PC-9 (cell line): Measurements from ENCODE around the gene ABTB2. TPM values are rescaled to one million over a fixed set of nuclear protein-coding genes. Genes with fewer than 3 reads are reported as not detected.
A peak's percentile ranks its signal among the peaks of the same experiment; 100 is the strongest.

Source experiments
- BruUV-seq: library from RNA; stranded (reverse); fragments of 400-500 nt; replicated peaks from 2 replicates; lab custom pipeline; 2021; lab: Mats Ljungman, UMichigan
- CTCF ChIA-PET: fragments of 300-600 bp; sonication (Branson Sonifier 250); formaldehyde crosslinking; loops from one replicate; lab custom pipeline; 2022; ENCODE audit warnings: antibody characterized with exemption; lab: Charles Lee
- POLR2A ChIA-PET: fragments of 300-600 bp; sonication (Branson Sonifier 250); formaldehyde crosslinking; loops from one replicate; lab custom pipeline; 2022; ENCODE audit warnings: antibody characterized with exemption; ENCODE audit not compliant: unreplicated experiment; lab: Charles Lee
- DNase-seq, 2 experiments: peaks; one replicate each; pipeline versions ENCODE4 v3.0.0 to v3.0.0-alpha.2; 2015 to 2022; ENCODE audit warnings: mixed read lengths in 1 of 2
- H2AFZ ChIP-seq: fragments of 200-600 bp; sonication (generic); 2 replicates; pipeline ENCODE4 v1.8.1; 2017; ENCODE audit warnings: antibody characterized with exemption
- H3F3A ChIP-seq: fragments of 200-600 bp; sonication (generic); 2 replicates; pipeline ENCODE4 v1.8.1; 2017; ENCODE audit warnings: antibody characterized with exemption, mild to moderate bottlenecking, low read depth; ENCODE audit not compliant: insufficient read depth
- H3K27ac ChIP-seq: fragments of 200-600 bp; sonication (generic); 2 replicates; pipeline ENCODE4 v1.6.1; 2016; ENCODE audit warnings: mixed run types
- H3K27me3 ChIP-seq: fragments of 200-600 bp; sonication (generic); 2 replicates; pipeline ENCODE4 v1.6.1; 2016; ENCODE audit warnings: low read depth, mixed run types; ENCODE audit not compliant: insufficient read depth
- H3K36me3 ChIP-seq: fragments of 200-600 bp; sonication (generic); 2 replicates; pipeline ENCODE4 v1.6.1; 2016; ENCODE audit warnings: low read depth, mixed run types
- H3K4me1 ChIP-seq: fragments of 200-600 bp; sonication (generic); replicated peaks from 2 replicates; pipeline ENCODE4 v1.6.1; 2016; ENCODE audit warnings: mixed run types; ENCODE audit not compliant: insufficient read depth
- H3K4me2 ChIP-seq: fragments of 200-600 bp; sonication (generic); 2 replicates; pipeline ENCODE4 v1.6.1; 2017; ENCODE audit warnings: mixed run types
- H3K4me3 ChIP-seq: fragments of 200-600 bp; sonication (generic); 2 replicates; pipeline ENCODE4 v1.6.1; 2016; ENCODE audit warnings: mixed run types
- H3K79me2 ChIP-seq: fragments of 200-600 bp; sonication (generic); 2 replicates; pipeline ENCODE4 v1.6.1; 2017; ENCODE audit warnings: low read depth, mixed run types
- H3K9me2 ChIP-seq: fragments of 200-600 bp; sonication (generic); 2 replicates; pipeline ENCODE4 v1.8.1; 2017; ENCODE audit warnings: mild to moderate bottlenecking; ENCODE audit not compliant: insufficient read depth
- H3K9me3 ChIP-seq: fragments of 200-600 bp; sonication (generic); 2 replicates; pipeline ENCODE4 v1.8.1; 2016; ENCODE audit warnings: low read depth; ENCODE audit not compliant: insufficient read depth
- H4K20me1 ChIP-seq: fragments of 200-600 bp; sonication (generic); 2 replicates; pipeline ENCODE4 v1.8.1; 2017; ENCODE audit not compliant: insufficient read depth
- CTCF ChIP-seq: fragments of 200-600 bp; sonication (generic); conservative IDR thresholded peaks from 2 replicates; pipeline ENCODE4 v1.6.1; 2017; ENCODE audit warnings: mixed run types, antibody characterized with exemption, mild to moderate bottlenecking, moderate library complexity
- EZH2 ChIP-seq: fragments of 200-600 bp; sonication (generic); IDR thresholded peaks from 2 replicates; pipeline ENCODE4 v1.8.0; 2017; ENCODE audit warnings: antibody characterized with exemption, low read depth
- intact Hi-C: fragments of 100-400 bp; cut with micrococcal nuclease; formaldehyde crosslinking; loops from one replicate; pipeline ENCODE4 v1.10.0; 2022; ENCODE audit not compliant: unreplicated experiment
- total RNA-seq: library from RNA; stranded (reverse); gene quantifications from 2 replicates; pipeline ENCODE4 v1.2.3, GENCODE V29; 2021

Gene ABTB2
- total RNA-seq, 1 experiment from 2014 or later: 12.9 TPM

- peak in 1 of 2 experiments; percentile 52 for DNase-seq
- intact Hi-C loops: no loop called here
Observed at GRCh38 chr11:34213366-34213765, 144.4 kb downstream of the ABTB2 start.

GRCh38 chr11:34212566-34212965 lies 145.2 kb downstream of the ABTB2 start:
- H3F3A ChIP-seq: peaks cover 67% of the 10 kb centered on the region
- no peaks in the 10 kb centered on the region for H3K9me2 ChIP-seq
- H3K4me1 ChIP-seq: peaks cover 55% of the 10 kb centered on the region
- H2AFZ ChIP-seq: no peak overlapping the region
- intact Hi-C loops: no loop called here
- no TSS peak for BruUV-seq
- no peak overlapping the region for H3K4me2 ChIP-seq
- H3K36me3 ChIP-seq: no peaks in the 10 kb centered on the region
- H3K27ac ChIP-seq: no peak overlapping the region
- H3K9me3 ChIP-seq: no peaks in the 10 kb centered on the region
- ChIA-PET CTCF (no interaction called here), POLR2A (no interaction called here)
- TF ChIP-seq CTCF: no peak
- no peak for TF ChIP-seq EZH2
- no peak overlapping the region for H3K4me3 ChIP-seq
- H4K20me1 ChIP-seq: peaks cover 6% of the 10 kb centered on the region; the same call in 1 of the 2 replicates
- no peak for DNase-seq
- H3K27me3 ChIP-seq: no peaks in the 10 kb centered on the region
- H3K79me2 ChIP-seq: peaks cover 66% of the 10 kb centered on the region

More at GRCh38 chr11:34213366-34213765, 144.4 kb downstream of the ABTB2 start:
- TF ChIP-seq EZH2: no peak
- no peak for TF ChIP-seq CTCF
- H3K9me3 ChIP-seq: no peaks in the 10 kb centered on the region
- H4K20me1 ChIP-seq: peaks cover 6% of the 10 kb centered on the region; the same call in 1 of the 2 replicates
- peak overlapping the region; percentile 54 for H3K27ac ChIP-seq
- ChIA-PET POLR2A (no interaction called here), CTCF (no interaction called here)
- H3F3A ChIP-seq: peaks cover 61% of the 10 kb centered on the region
- no peaks in the 10 kb centered on the region for H3K9me2 ChIP-seq
- peaks cover 47% of the 10 kb centered on the region for H3K4me1 ChIP-seq
- no TSS peak for BruUV-seq
- H3K4me2 ChIP-seq: peak overlapping the region; percentile 40; the same call in 1 of the 2 replicates
- H2AFZ ChIP-seq: no peak overlapping the region
- H3K27me3 ChIP-seq: no peaks in the 10 kb centered on the region
- H3K79me2 ChIP-seq: peaks cover 58% of the 10 kb centered on the region
- no peaks in the 10 kb centered on the region for H3K36me3 ChIP-seq
- no peak overlapping the region for H3K4me3 ChIP-seq

- DNase-seq: no peak
- BruUV-seq: no TSS peak
- Histone ChIP-seq H3K4me3 (no peak overlapping the region), H3K4me2 (no peak overlapping the region), H3F3A (peaks cover 60% of the 10 kb centered on the region), H3K27ac (no peak overlapping the region; the same call in 1 of the 2 replicates), H3K9me2 (no peaks in the 10 kb centered on the region), H3K4me1 (peaks cover 62% of the 10 kb centered on the region), H3K27me3 (no peaks in the 10 kb centered on the region), H3K79me2 (peaks cover 77% of the 10 kb centered on the region), H3K36me3 (no peaks in the 10 kb centered on the region), H4K20me1 (no peaks in the 10 kb centered on the region), H3K9me3 (no peaks in the 10 kb centered on the region), H2AFZ (no peak overlapping the region)
- intact Hi-C loops: loop anchor here (5.0 kb wide), 1 partner anchor 52 kb away; no protein-coding TSS in a partner anchor
- ChIA-PET CTCF (interaction anchor here (0.7 kb wide), 1 partner anchor 36 kb away, joined by 6 read pairs; no protein-coding TSS in a partner anchor), POLR2A (no interaction called here)
- no peak for TF ChIP-seq EZH2
- no peak for TF ChIP-seq CTCF
Observed at GRCh38 chr11:34209809-34210208, 148.0 kb downstream of the ABTB2 start.
